ENCODE results near the gene FOXP2. TPM values are rescaled to one million over a fixed set of nuclear protein-coding genes. Genes with fewer than 3 reads are reported as not detected.
"Not testable (repeated sequence)": the region's sequence is repeated elsewhere in the genome, so short reads cannot be mapped to it uniquely, and the experiment has no call there.

Gene FOXP2
- total RNA-seq, 1 donor, result not detected

- Histone ChIP-seq H3K4me3 (ENCODE audit: low read length) (no peak overlapping the region), H3K9me3 (ENCODE audit: low read depth, low read length) (no peaks in the 10 kb centered on the region), H3K27me3 (ENCODE audit: insufficient read depth, low read length) (no peaks in the 10 kb centered on the region), H3K4me1 (ENCODE audit: insufficient read depth, low read length) (no peaks in the 10 kb centered on the region)
Measured at GRCh38 chr7:114415064-114415989, 712 bp downstream of the FOXP2 start.

- Histone ChIP-seq H3K27me3 (ENCODE audit: insufficient read depth, low read length) (no peaks in the 10 kb centered on the region), H3K9me3 (ENCODE audit: low read depth, low read length) (no peaks in the 10 kb centered on the region), H3K4me1 (ENCODE audit: insufficient read depth, low read length) (no peaks in the 10 kb centered on the region), H3K4me3 (ENCODE audit: low read length) (no peak overlapping the region)
Measured at GRCh38 chr7:114416129-114416990, 1.7 kb downstream of the FOXP2 start.

- Histone ChIP-seq H3K9me3 (ENCODE audit: low read depth, low read length) (no peaks in the 10 kb centered on the region), H3K4me1 (ENCODE audit: insufficient read depth, low read length) (no peaks in the 10 kb centered on the region), H3K27me3 (ENCODE audit: insufficient read depth, low read length) (no peaks in the 10 kb centered on the region), H3K4me3 (ENCODE audit: low read length) (no peak overlapping the region)
Measured at GRCh38 chr7:114417290-114417689, 2.7 kb downstream of the FOXP2 start.

- Histone ChIP-seq H3K4me3 (ENCODE audit: low read length) (no peak overlapping the region), H3K27me3 (ENCODE audit: insufficient read depth, low read length) (no peaks in the 10 kb centered on the region)
Measured at GRCh38 chr7:114418117-114418516, 3.5 kb downstream of the FOXP2 start.

GRCh38 chr7:114419441-114420272 is 5.0 kb downstream of the FOXP2 start:
- no peaks in the 10 kb centered on the region for H3K27me3 ChIP-seq (ENCODE audit: insufficient read depth, low read length)
- H3K9me3 ChIP-seq (ENCODE audit: low read depth, low read length), result no peaks in the 10 kb centered on the region
- H3K4me3 ChIP-seq (ENCODE audit: low read length), result no peak overlapping the region
- no peaks in the 10 kb centered on the region for H3K4me1 ChIP-seq (ENCODE audit: insufficient read depth, low read length)

More at GRCh38 chr7:114418117-114418516, 3.5 kb downstream of the FOXP2 start:
- Histone ChIP-seq H3K9me3 (ENCODE audit: low read depth, low read length) (no peaks in the 10 kb centered on the region), H3K4me1 (ENCODE audit: insufficient read depth, low read length) (no peaks in the 10 kb centered on the region)

- Histone ChIP-seq H3K9me3 (ENCODE audit: low read depth, low read length) (no peaks in the 10 kb centered on the region), H3K4me3 (ENCODE audit: low read length) (no peak overlapping the region), H3K4me1 (ENCODE audit: insufficient read depth, low read length) (no peaks in the 10 kb centered on the region), H3K27me3 (ENCODE audit: insufficient read depth, low read length) (no peaks in the 10 kb centered on the region)
Measured at GRCh38 chr7:114422507-114423501, 8.2 kb downstream of the FOXP2 start.

GRCh38 chr7:114426382-114426781 is 11.8 kb downstream of the FOXP2 start:
- Histone ChIP-seq H3K9me3 (ENCODE audit: low read depth, low read length) (no peaks in the 10 kb centered on the region), H3K4me1 (ENCODE audit: insufficient read depth, low read length) (no peaks in the 10 kb centered on the region), H3K27me3 (ENCODE audit: insufficient read depth, low read length) (no peaks in the 10 kb centered on the region), H3K4me3 (ENCODE audit: low read length) (no peak overlapping the region)

- no peak overlapping the region for H3K4me3 ChIP-seq (ENCODE audit: low read length)
- H3K4me1 ChIP-seq (ENCODE audit: insufficient read depth, low read length), result no peaks in the 10 kb centered on the region
- no peaks in the 10 kb centered on the region for H3K9me3 ChIP-seq (ENCODE audit: low read depth, low read length)
- H3K27me3 ChIP-seq (ENCODE audit: insufficient read depth, low read length), result no peaks in the 10 kb centered on the region
Measured at GRCh38 chr7:114426824-114427223, 12.2 kb downstream of the FOXP2 start.

GRCh38 chr7:114428211-114428610 is 13.6 kb downstream of the FOXP2 start:
- H3K9me3 ChIP-seq (ENCODE audit: low read depth, low read length), result no peaks in the 10 kb centered on the region
- H3K4me3 ChIP-seq (ENCODE audit: low read length), result no peak overlapping the region
- no peaks in the 10 kb centered on the region for H3K4me1 ChIP-seq (ENCODE audit: insufficient read depth, low read length)
- no peaks in the 10 kb centered on the region for H3K27me3 ChIP-seq (ENCODE audit: insufficient read depth, low read length)

GRCh38 chr7:114431189-114431588 is 16.6 kb downstream of the FOXP2 start:
- no peak overlapping the region for H3K4me3 ChIP-seq (ENCODE audit: low read length)
- no peaks in the 10 kb centered on the region for H3K27me3 ChIP-seq (ENCODE audit: insufficient read depth, low read length)
- H3K9me3 ChIP-seq (ENCODE audit: low read depth, low read length), result no peaks in the 10 kb centered on the region
- no peaks in the 10 kb centered on the region for H3K4me1 ChIP-seq (ENCODE audit: insufficient read depth, low read length)

GRCh38 chr7:114432061-114432460 is 17.4 kb downstream of the FOXP2 start:
- Histone ChIP-seq H3K4me1 (ENCODE audit: insufficient read depth, low read length) (no peaks in the 10 kb centered on the region), H3K27me3 (ENCODE audit: insufficient read depth, low read length) (no peaks in the 10 kb centered on the region), H3K4me3 (ENCODE audit: low read length) (no peak overlapping the region), H3K9me3 (ENCODE audit: low read depth, low read length) (no peaks in the 10 kb centered on the region)

- Histone ChIP-seq H3K9me3 (ENCODE audit: low read depth, low read length) (no peaks in the 10 kb centered on the region), H3K27me3 (ENCODE audit: insufficient read depth, low read length) (no peaks in the 10 kb centered on the region), H3K4me3 (ENCODE audit: low read length) (no peak overlapping the region), H3K4me1 (ENCODE audit: insufficient read depth, low read length) (no peaks in the 10 kb centered on the region)
Measured at GRCh38 chr7:114432703-114433102, 18.1 kb downstream of the FOXP2 start.

GRCh38 chr7:114439581-114439980 is 25.0 kb downstream of the FOXP2 start:
- H3K4me1 ChIP-seq (ENCODE audit: insufficient read depth, low read length), result no peaks in the 10 kb centered on the region
- no peaks in the 10 kb centered on the region for H3K9me3 ChIP-seq (ENCODE audit: low read depth, low read length)
- no peaks in the 10 kb centered on the region for H3K27me3 ChIP-seq (ENCODE audit: insufficient read depth, low read length)
- H3K4me3 ChIP-seq (ENCODE audit: low read length), result no peak overlapping the region

- not testable (repeated sequence) for H3K4me3 ChIP-seq (ENCODE audit: low read length); H3K9me3 ChIP-seq (ENCODE audit: low read depth, low read length); H3K27me3 ChIP-seq (ENCODE audit: insufficient read depth, low read length); H3K4me1 ChIP-seq (ENCODE audit: insufficient read depth, low read length)
Measured at GRCh38 chr7:114440927-114441326, 26.3 kb downstream of the FOXP2 start.
